Stimulated activated CD4-positive, alpha-beta T cell treated with anti-CD3 and anti-CD28 coated beads, Interleukin-1b, Interleukin-23, amount 100 ng/mL, for 48 hours (primary cell): ENCODE results near the gene KAZN.

Experiments used
- DNase-seq: peaks from one replicate; pipeline ENCODE4 v3.0.0-alpha.2; 2020

Gene KAZN

DNA sequence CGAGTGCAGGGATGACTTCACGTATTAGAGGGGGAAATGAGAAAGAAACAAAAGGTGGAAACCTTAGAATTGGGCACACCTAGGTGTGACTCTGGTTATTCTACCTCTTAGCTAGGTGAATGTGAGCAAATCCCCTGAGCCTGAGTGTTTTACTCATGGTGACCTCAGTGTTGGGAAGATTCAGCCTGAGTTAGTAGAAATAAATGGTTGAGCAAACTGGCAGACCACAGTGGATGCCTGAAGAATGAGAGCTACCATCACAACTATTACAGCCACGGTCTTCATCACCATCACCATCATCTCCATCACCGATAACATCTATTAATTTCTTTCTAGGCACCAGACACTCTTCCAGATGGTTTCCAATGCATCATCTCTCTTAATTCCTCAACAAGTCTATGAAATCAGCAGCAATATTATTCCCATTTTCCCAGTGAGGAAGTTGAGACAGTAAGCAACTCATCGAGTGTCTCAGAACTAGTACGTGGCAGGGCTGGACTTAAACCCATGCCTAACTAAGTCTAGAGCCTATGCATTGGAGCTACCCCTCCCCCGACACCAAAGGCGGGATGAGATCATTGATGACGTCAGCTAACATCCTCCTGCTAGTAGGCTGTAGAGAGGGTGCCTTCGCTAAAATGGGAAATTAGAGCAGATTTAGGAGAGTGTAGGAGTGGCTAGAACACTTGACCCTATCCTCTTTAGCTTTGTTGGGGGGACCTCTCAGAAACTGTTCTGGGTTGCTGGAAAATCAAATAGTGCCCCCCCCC lies 7.9 kb upstream of the KAZN start:
- no peak for DNase-seq

- DNase-seq, result no peak
Measured at GRCh38 chr1:14591600-14591999, 6.9 kb upstream of the KAZN start.

DNA sequence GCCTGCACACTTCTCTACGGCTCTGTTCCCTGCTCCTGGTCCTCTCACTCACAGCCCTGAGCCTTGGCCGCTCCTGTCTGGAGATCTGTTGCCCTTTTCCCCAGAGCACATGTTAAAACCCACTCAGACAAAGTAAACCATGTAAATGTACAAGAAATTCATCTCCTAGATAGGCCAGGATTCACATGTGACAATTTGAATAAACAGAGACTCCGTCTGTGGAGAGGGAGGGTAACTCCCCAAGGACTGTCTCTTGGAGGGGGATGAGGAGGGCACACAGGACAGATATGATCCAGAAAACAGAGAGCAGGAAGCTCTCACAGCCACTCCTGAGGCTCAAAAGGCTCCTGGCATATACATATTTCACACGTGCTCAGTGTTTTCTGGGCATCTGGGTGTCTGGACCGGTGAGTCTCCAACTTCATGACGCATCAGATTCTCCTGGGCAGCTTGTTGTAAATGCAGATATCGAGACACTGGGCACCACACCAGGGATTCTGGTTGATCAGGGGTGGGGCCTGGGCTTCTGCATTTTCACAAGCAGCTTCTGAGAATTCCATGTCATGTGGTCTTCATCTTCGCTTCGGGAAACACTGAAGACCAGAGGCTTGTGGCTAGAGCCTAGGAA lies 6.4 kb upstream of the KAZN start:
- DNase-seq, result no peak

DNA sequence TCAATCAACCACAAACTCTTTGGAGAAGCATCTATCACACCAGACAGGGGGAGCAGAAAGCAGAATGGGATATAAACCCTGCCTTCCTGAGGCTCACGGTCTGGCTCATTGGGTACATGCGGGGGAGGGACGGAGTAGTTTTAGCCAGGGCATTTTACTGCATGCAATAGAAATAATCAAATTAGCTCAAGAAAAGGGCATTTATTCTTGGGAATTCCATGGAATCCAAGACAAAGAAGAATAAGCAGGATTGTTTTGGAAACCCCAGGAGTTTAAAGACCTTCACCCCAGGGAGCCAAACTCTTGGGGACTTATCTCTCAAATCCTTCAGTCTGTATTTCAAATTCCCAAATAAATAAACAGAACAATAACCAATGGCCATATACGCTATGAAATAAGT lies 5.2 kb upstream of the KAZN start:
- no peak for DNase-seq

DNA sequence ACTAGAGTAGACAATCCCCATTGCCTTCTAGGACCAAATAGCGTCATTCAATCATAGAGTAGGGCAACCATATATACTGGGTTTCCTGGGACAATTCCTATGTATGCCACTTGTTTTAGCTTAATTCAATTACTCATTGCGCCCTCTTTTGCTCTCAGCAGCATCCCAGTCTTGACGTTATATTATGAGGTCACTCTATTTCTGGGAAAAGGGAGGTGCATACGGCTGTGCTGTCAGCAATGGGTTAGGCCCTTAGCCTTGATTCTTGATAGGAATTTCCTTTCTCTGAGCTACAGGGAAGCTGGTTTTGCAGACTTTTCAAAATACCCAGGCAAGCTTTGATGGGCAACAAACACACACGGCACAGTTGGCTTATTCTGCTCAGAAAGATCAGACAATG lies 4.4 kb upstream of the KAZN start:
- DNase-seq, result no peak

GRCh38 chr1:14596591-14596990 lies 1.9 kb upstream of the KAZN start:
- no peak for DNase-seq

GRCh38 chr1:14597343-14598006 lies 1.0 kb upstream of the KAZN start:
- no peak for DNase-seq

DNA sequence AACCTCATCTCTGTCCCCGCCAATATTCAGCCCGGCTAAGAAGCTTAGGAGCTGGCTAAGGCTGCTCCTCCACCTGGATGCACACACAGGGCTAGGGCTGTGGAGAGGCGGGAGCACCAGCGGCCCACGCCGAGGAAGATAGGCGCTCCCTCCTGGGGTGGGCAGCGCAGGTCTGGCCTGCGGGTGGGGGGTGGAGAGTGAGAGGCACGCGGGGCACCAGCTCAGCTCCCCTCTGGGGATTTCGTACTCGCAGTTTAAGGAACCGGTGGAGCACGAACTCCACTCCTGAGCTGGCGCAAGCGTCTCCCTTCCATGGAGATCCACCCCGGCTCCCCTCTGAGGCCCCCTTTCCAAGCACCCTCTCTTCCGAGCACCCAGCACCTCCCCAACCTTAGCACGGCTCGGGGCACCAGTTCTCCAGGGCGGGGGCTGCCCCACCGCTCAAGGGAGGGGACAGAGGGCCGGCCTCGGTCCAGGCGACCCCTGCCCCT lies 433 bp upstream of the KAZN start:
- DNase-seq, result no peak

GRCh38 chr1:14599183-14599791 lies 802 bp downstream of the KAZN start:
- DNase-seq, result no peak

DNA sequence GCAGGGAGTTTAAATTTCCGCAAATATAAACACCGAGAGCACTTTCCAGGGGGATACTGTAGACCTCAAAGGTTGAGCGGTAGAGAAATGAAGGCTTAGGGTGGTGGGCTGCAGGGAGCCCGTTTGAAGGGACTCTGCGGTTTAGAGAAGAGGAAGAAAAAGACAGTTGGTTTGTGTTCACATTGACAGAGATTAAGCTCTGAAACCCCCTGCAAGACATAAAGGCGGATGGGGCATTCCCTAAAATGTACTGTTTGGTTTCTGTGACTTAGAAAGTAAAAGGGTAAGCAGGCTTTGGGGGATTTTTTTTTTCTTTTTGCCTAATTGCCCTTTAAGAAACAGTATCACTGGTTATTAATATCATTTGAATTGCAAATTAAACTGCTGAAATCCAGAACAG lies 1.3 kb downstream of the KAZN start:
- no peak for DNase-seq

GRCh38 chr1:14600405-14601112 lies 2.1 kb downstream of the KAZN start:
- no peak for DNase-seq

GRCh38 chr1:14602136-14602535 lies 3.7 kb downstream of the KAZN start:
- no peak for DNase-seq

GRCh38 chr1:14603645-14604044 lies 5.2 kb downstream of the KAZN start:
- DNase-seq, result no peak

- DNase-seq, result no peak
Measured at GRCh38 chr1:14604414-14604813, 5.9 kb downstream of the KAZN start.

DNA sequence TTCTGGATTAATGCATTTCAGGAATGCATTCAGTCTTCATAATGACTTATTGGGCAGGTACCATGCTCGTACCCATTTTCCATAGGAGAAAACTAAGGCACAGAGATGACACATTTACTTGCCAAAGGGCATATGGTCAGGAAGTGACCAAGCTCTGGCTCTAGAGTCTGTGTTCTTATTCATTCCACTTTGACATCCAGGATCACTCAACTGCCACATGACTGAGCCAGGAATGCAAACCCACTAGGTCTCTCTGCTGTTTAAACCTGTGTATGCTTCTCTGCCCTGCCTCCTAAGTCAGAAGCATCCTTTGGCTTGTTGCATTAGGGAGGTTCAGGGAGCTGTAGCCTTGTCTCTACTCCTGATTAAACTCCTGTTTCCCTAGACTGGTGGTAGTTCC lies 7.5 kb downstream of the KAZN start:
- no peak for DNase-seq

- DNase-seq, result no peak
Measured at GRCh38 chr1:14606632-14607031, 8.1 kb downstream of the KAZN start.

GRCh38 chr1:14607295-14607694 lies 8.8 kb downstream of the KAZN start:
- DNase-seq, result no peak

DNA sequence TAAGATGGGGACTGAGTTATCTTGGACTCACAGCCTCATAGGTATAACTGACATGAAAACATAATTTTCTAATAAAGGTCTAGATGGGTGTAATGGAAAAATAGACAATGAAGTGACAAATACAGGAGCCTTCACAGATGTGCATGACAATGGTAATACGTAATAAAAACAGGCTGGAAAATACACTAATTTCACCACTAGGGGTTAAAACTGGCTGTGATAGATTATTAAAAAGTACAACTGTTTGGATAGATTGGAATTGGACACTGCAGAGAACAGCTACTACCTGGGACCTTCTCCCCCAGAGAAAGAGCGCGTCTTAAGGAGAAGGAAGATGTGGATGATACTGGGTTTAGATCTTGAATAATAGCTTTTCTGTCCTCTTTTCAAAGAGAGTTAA lies 9.8 kb downstream of the KAZN start:
- no peak for DNase-seq

GRCh38 chr1:14610761-14611160 lies 12.3 kb downstream of the KAZN start:
- DNase-seq, result no peak

GRCh38 chr1:14611792-14612191 lies 13.3 kb downstream of the KAZN start:
- no peak for DNase-seq

DNA sequence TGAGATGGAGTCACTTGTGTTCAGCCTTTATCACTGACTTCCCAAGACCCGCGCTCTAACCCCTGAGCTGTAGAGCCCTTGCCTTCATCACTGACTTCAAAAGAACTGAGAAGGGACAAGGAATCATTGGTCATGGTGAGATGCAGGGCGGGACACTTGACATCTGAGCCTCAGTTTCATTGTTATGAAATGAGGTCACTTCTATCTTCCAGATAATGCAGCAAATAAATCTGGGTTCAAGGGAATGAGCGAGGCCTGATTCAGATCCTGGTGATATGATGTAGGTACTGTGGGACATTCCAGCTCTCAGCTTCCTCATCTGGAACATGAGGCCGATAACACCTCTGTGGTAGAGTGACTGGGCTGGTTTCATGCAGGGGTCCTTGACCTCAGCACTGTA lies 13.8 kb downstream of the KAZN start:
- no peak for DNase-seq

DNA sequence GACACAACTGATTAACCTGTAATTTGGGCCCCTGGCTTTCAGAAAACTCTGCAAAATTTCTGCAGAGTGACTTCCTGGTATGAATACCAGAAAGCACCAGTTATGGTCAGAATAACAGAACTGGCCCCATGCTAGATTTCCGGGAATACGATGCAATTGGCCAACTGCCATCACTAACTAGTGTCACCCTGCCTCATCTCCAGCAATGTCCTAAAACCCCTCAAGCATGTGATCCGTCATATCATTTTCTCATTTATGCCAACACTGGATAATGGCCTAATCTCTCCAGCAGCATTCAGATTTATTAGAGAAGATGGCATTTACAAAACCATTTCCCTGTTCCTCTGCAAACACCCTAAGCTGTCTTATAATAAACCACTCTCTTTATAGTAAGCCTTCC lies 15.4 kb downstream of the KAZN start:
- no peak for DNase-seq

GRCh38 chr1:14614341-14614740 lies 15.9 kb downstream of the KAZN start:
- DNase-seq, result no peak
